Measurements from ENCODE around the gene PSMD11. TPM values are rescaled to one million over a fixed set of nuclear protein-coding genes. Genes with fewer than 3 reads are reported as not detected.

Gene PSMD11
- total RNA-seq, 4 donors from 2014 or later, result 10.8 to 89.3 (median 58.5) TPM

DNA sequence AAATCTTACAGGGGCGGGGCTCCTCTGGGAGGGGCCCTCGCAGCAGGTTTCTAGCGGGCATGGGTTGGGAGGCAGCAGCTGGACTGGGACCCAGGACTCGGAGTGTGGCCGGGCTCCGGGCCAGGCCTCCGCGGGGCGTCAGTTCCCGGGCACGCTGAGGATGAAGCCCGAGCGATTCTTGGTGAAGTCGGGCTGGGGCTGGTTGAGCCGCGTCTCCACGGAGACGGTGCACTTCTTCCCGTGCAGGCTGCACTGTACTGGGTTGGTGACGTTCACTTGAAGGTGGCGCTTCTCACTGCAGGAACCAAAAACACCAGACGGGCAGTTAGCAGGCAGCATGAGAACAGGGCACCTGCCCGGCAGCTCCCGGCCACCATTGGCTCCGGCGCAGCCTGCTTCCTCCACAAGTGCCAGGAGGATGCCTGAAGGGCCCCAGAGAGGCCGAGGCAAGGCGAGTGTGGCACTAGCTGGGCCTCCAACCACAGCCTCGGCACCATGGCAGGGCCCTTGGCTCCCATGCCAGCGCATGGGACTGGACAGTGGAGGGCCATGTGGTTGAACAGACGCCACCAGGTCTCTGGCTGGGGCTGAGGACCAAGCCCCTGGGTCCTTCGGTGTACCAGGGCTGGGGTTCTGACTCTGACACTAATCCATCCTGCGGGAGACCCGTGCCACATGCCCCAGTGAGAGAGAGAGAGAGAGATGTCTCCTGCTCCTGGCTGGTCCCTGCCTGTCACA, 50.5 kb downstream of the PSMD11 start:
- no peaks in the 10 kb centered on the region for H3K27me3 ChIP-seq
- H3K36me3 ChIP-seq, result no peaks in the 10 kb centered on the region
- H3K27ac ChIP-seq, result no peak overlapping the region
- H3K9me3 ChIP-seq, result no peaks in the 10 kb centered on the region
- intact Hi-C loops (cut with DNase I; ENCODE audit: low total_unique reads), result no loop called here
- peaks cover 0 to 7% of the 10 kb centered on the region in 2 donors for H3K4me1 ChIP-seq
- no peak overlapping the region for H3K4me3 ChIP-seq
- no peak for DNase-seq
- no peak for TF ChIP-seq POLR2A (IDR thresholded peaks at IDR 0.05)
- no peak for TF ChIP-seq CTCF (IDR thresholded peaks at IDR 0.05)

GRCh38 chr17:32495359-32496231, 51.3 kb downstream of the PSMD11 start:
- intact Hi-C loops (cut with DNase I; ENCODE audit: low total_unique reads), result no loop called here

DNA sequence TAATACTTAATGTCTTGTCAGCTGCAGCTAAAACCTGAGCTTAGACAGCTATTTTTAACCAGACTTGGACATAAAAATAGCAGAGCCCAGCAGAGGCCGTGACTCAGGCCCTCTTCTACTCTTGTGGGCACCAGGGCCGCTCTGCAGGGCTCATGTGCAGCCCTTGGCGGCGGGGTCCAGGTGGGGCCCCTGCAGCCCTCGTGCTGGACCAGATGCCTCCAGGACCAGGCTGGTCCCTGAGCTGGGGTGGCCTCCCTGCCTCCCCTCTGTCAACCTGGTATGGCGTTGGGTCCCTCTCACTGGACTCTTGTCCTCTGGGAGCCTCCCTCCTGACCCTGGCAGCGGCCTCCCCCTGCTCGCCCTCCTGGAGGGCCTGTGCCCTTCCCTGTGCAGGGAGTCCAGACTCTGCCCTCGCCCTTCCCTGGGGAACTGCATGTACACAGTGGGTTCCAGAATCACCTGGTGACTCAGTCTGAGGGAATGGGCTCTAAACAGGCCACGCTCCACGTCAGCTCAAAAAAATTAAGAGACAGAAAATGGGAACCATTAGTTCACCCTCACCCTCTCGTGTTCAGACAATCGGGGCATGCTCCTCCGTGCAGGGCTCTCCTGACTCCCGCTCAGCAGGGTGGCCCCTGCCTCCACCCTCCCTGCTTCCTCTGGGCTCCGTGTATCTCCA, 52.2 kb downstream of the PSMD11 start:
- TF ChIP-seq POLR2A (IDR thresholded peaks at IDR 0.05) (no peak), CTCF (IDR thresholded peaks at IDR 0.05) (no peak)
- H3K27me3 ChIP-seq, result no peaks in the 10 kb centered on the region
- intact Hi-C loops (cut with DNase I; ENCODE audit: low total_unique reads), result no loop called here
- no peaks in the 10 kb centered on the region for H3K9me3 ChIP-seq
- no peak for DNase-seq
- H3K36me3 ChIP-seq, result no peaks in the 10 kb centered on the region
- no peak overlapping the region for H3K27ac ChIP-seq
- H3K4me1 ChIP-seq, result peaks cover 0 to 7% of the 10 kb centered on the region in 2 donors
- no peak overlapping the region for H3K4me3 ChIP-seq

More at GRCh38 chr17:32495359-32496231, 51.3 kb downstream of the PSMD11 start:
- Histone ChIP-seq H3K9me3 (no peaks in the 10 kb centered on the region), H3K36me3 (no peaks in the 10 kb centered on the region), H3K4me1 (peaks cover 0 to 7% of the 10 kb centered on the region in 2 donors), H3K27me3 (no peaks in the 10 kb centered on the region), H3K27ac (no peak overlapping the region), H3K4me3 (no peak overlapping the region)
- TF ChIP-seq CTCF (IDR thresholded peaks at IDR 0.05) (no peak), POLR2A (IDR thresholded peaks at IDR 0.05) (no peak)
- peak in 1 of 2 donors; percentile 43 for DNase-seq

DNA sequence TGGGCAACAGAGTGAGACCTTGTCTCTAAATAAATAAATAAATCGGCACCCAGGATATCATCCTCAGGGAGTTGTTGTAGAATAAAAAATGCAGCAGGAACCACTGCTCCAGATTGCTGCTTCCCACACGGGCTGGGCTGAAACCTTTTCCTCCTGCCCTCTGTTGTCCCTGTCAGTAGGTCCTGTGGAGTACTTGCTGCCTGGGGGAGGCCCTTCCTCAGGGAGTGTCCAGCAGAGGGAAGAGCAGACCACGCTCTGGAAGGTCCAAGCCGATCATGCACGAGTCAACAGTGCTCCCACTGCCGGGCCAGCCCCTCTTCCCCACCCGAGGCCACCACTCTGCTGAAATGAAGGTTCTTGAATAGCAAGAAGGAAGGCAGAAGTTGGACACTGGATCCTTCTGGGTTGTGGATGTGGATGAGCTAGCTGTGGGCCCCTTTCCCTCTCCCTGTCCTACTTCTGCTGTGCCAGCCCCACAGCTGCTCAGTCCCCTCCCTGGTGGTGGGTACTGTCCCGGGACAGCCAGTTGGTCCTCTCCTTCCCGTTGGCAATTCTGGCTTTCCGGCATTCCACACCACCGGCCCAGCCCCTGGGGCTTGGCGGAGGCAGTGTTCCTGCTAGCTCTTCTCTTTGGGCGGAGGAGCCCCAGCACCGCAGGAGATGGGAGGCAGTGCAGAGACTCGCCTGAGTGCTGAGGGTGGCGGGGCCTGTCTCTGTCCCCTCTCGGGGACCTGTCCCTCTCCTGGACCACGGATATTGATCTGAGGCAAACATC, 53.3 kb downstream of the PSMD11 start:
- H3K9me3 ChIP-seq, result no peaks in the 10 kb centered on the region
- no peaks in the 10 kb centered on the region for H3K27me3 ChIP-seq
- H3K27ac ChIP-seq, result no peak overlapping the region
- DNase-seq, result no peak
- no peak for TF ChIP-seq CTCF (IDR thresholded peaks at IDR 0.05)
- TF ChIP-seq POLR2A (IDR thresholded peaks at IDR 0.05), result no peak
- no peaks in the 10 kb centered on the region for H3K36me3 ChIP-seq
- H3K4me3 ChIP-seq, result no peak overlapping the region
- intact Hi-C loops (cut with DNase I; ENCODE audit: low total_unique reads), result no loop called here
- peaks cover 0 to 7% of the 10 kb centered on the region in 2 donors for H3K4me1 ChIP-seq

Data from uterus (tissue), 4 donors.